Effector memory CD4-positive, alpha-beta T cell (primary cell): ENCODE data around the gene FKBP2.

Experiments used
- DNase-seq, 3 donors: peaks; one replicate each; pipeline ENCODE4 v3.0.0-alpha.2; 2020
- H3K27ac ChIP-seq: 2 replicates; pipeline ENCODE4 v1.7.0; 2013; ENCODE audit warnings: mild to moderate bottlenecking, low read length, moderate library complexity; ENCODE audit not compliant: insufficient read depth, poor library complexity, severe bottlenecking
- H3K27me3 ChIP-seq: replicated peaks from 2 replicates; pipeline ENCODE4 v1.7.0; 2013; ENCODE audit warnings: mild to moderate bottlenecking, low read length; ENCODE audit not compliant: insufficient read depth, control insufficient read depth, poor library complexity, severe bottlenecking
- H3K36me3 ChIP-seq: 2 replicates; pipeline ENCODE4 v1.7.0; 2013; ENCODE audit warnings: mild to moderate bottlenecking, low read length, moderate library complexity; ENCODE audit not compliant: control insufficient read depth, insufficient read depth
- H3K4me1 ChIP-seq: 2 replicates; pipeline ENCODE4 v1.7.0; 2013; ENCODE audit warnings: low read length, mild to moderate bottlenecking; ENCODE audit not compliant: control insufficient read depth, insufficient read depth, poor library complexity, severe bottlenecking
- H3K4me3 ChIP-seq: 2 replicates; pipeline ENCODE4 v1.7.0; 2013; ENCODE audit warnings: low read length, low read depth, mild to moderate bottlenecking; ENCODE audit not compliant: insufficient read depth, poor library complexity, severe bottlenecking
- H3K9me3 ChIP-seq: 2 replicates; pipeline ENCODE4 v1.7.0; 2013; ENCODE audit warnings: mild to moderate bottlenecking, low read length, moderate library complexity; ENCODE audit not compliant: control insufficient read depth

The FKBP2 gene

GRCh38 chr11:64284048-64284961, 43.4 kb downstream of the FKBP2 start, which contains the start of gene BAD:
TSS of gene BAD (minus strand) at chr11:64284665. CDS start at chr11:64284368, 297 bp downstream.
- no peaks in the 10 kb centered on the region for H3K9me3 ChIP-seq
- peak; percentile 90 to 93 (median 90) for DNase-seq
- H3K27ac ChIP-seq: peak within 1 kb of the TSS; percentile 100
- no peaks in the 10 kb centered on the region for H3K27me3 ChIP-seq
- H3K4me1 ChIP-seq: peaks cover 14% of the 10 kb centered on the region
- H3K36me3 ChIP-seq: peaks cover 6% of the 10 kb centered on the region
- H3K4me3 ChIP-seq: peak within 1 kb of the TSS; percentile 92

GRCh38 chr11:64284962-64285884, 44.3 kb downstream of the FKBP2 start, which contains the start of gene GPR137:
TSS of gene GPR137 (plus strand) at chr11:64285848. CDS start at chr11:64286525, 677 bp downstream.
- peaks cover 6% of the 10 kb centered on the region for H3K36me3 ChIP-seq

GRCh38 chr11:64285885-64286800, 45.2 kb downstream of the FKBP2 start:
- H3K27me3 ChIP-seq: peaks cover 8% of the 10 kb centered on the region
- H3K4me1 ChIP-seq: peaks cover 16% of the 10 kb centered on the region
- H3K9me3 ChIP-seq: no peaks in the 10 kb centered on the region
- no peak for DNase-seq
- H3K4me3 ChIP-seq: peak overlapping the region; percentile 92
- H3K27ac ChIP-seq: peak overlapping the region; percentile 100
- peaks cover 6% of the 10 kb centered on the region for H3K36me3 ChIP-seq

More at GRCh38 chr11:64284962-64285884, 44.3 kb downstream of the FKBP2 start, which contains the start of gene GPR137:
- Histone ChIP-seq H3K27me3 (no peaks in the 10 kb centered on the region), H3K9me3 (no peaks in the 10 kb centered on the region), H3K27ac (peak within 1 kb of the TSS; percentile 100), H3K4me1 (peaks cover 14% of the 10 kb centered on the region), H3K4me3 (peak within 1 kb of the TSS; percentile 92)
- DNase-seq: peak; percentile 82 to 87 (median 86)

- Histone ChIP-seq H3K27me3 (peaks cover 13% of the 10 kb centered on the region), H3K27ac (no peak overlapping the region), H3K9me3 (no peaks in the 10 kb centered on the region), H3K4me1 (peaks cover 19% of the 10 kb centered on the region), H3K36me3 (peaks cover 6% of the 10 kb centered on the region), H3K4me3 (no peak overlapping the region)
- DNase-seq: no peak
Observed at GRCh38 chr11:64286801-64287159, 45.9 kb downstream of the FKBP2 start.

GRCh38 chr11:64287676-64288352, 46.9 kb downstream of the FKBP2 start:
- H3K4me3 ChIP-seq: no peak overlapping the region
- no peaks in the 10 kb centered on the region for H3K36me3 ChIP-seq
- DNase-seq: no peak
- H3K9me3 ChIP-seq: no peaks in the 10 kb centered on the region
- no peak overlapping the region for H3K27ac ChIP-seq
- H3K27me3 ChIP-seq: peaks cover 24% of the 10 kb centered on the region
- H3K4me1 ChIP-seq: peaks cover 25% of the 10 kb centered on the region

GRCh38 chr11:64288353-64288750, 47.5 kb downstream of the FKBP2 start:
- H3K4me1 ChIP-seq: peaks cover 25% of the 10 kb centered on the region

GRCh38 chr11:64289002-64289564, 48.2 kb downstream of the FKBP2 start:
- DNase-seq: no peak
- H3K27ac ChIP-seq: no peak overlapping the region
- peaks cover 29% of the 10 kb centered on the region for H3K27me3 ChIP-seq
- no peaks in the 10 kb centered on the region for H3K36me3 ChIP-seq
- no peak overlapping the region for H3K4me3 ChIP-seq
- H3K9me3 ChIP-seq: no peaks in the 10 kb centered on the region
- peaks cover 20% of the 10 kb centered on the region for H3K4me1 ChIP-seq

More at GRCh38 chr11:64288353-64288750, 47.5 kb downstream of the FKBP2 start:
- no peak overlapping the region for H3K27ac ChIP-seq
- H3K36me3 ChIP-seq: no peaks in the 10 kb centered on the region
- no peak for DNase-seq
- no peak overlapping the region for H3K4me3 ChIP-seq
- peaks cover 29% of the 10 kb centered on the region for H3K27me3 ChIP-seq
- no peaks in the 10 kb centered on the region for H3K9me3 ChIP-seq

GRCh38 chr11:64290352-64291261, 49.7 kb downstream of the FKBP2 start:
- DNase-seq: no peak
- Histone ChIP-seq H3K36me3 (no peaks in the 10 kb centered on the region), H3K9me3 (no peaks in the 10 kb centered on the region), H3K4me3 (no peak overlapping the region), H3K27ac (no peak overlapping the region), H3K27me3 (peaks cover 33% of the 10 kb centered on the region), H3K4me1 (peaks cover 17% of the 10 kb centered on the region)
